ENCODE data around the gene TACR1. TPM values are rescaled to one million over a fixed set of nuclear protein-coding genes. Genes with fewer than 3 reads are reported as not detected.

TACR1 gene
- total RNA-seq, 1 experiment from 2014 or later, result not detected

DNA sequence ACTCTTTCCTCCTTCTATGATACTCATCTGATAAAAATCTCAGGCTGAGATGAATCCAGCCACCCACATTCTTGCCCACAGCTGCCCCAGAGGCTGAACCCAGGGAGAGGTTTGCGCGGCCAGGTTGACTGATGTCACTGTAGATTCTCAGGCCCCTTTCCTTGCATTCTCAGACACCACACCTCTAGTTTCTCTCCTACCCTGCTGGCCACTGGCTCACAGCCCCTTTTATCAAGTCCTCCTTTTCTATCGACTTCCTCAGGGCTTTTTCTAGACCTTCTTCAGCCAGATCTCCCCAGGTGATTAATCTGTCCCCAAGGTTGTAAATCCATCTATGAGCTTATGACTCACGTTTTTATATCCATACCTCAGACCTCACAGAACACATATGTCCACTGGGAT is 99.8 kb downstream of the TACR1 start:
- CTCF ChIA-PET, result interaction anchor here (0.8 to 1.4 kb wide), 2 partner anchors 9 to 528 kb away, joined by 3 to 4 read pairs; no protein-coding TSS in a partner anchor

More for the DNA sequence above, 99.8 kb downstream of the TACR1 start:
- Histone ChIP-seq H3K9ac (ENCODE audit: low read length) (no peak overlapping the region), H3K27ac (ENCODE audit: low read depth, low read length) (no peak overlapping the region), H3K36me3 (ENCODE audit: control insufficient read depth in 1 of 2, insufficient read depth in 2 of 2, low read length in 2 of 2) (no peaks in the 10 kb centered on the region), H3K9me3 (ENCODE audit: control insufficient read depth in 1 of 2, insufficient read depth in 1 of 2, low read depth in 1 of 2, low read length in 2 of 2) (no peaks in the 10 kb centered on the region), H3K27me3 (ENCODE audit: insufficient read depth, low read length) (peaks cover 32% of the 10 kb centered on the region), H4K20me1 (ENCODE audit: insufficient read depth) (no peaks in the 10 kb centered on the region), H3K4me1 (ENCODE audit: control insufficient read depth in 1 of 2, insufficient read depth in 2 of 2, low read length in 2 of 2) (peaks cover 2 to 16% of the 10 kb centered on the region in 2 experiments; a peak in 2 of 4 replicates), H2AFZ (ENCODE audit: low read depth, low read length, poor library complexity, severe bottlenecking) (no peak overlapping the region), H3K9me2 (ENCODE audit: insufficient read depth) (no peaks in the 10 kb centered on the region), H3K79me2 (ENCODE audit: insufficient read depth, low read length) (no peaks in the 10 kb centered on the region), H3K4me3 (replicated peaks in 1 of 2; ENCODE audit: low read depth in 1 of 2, low read length in 2 of 2) (no peak overlapping the region), H3K4me2 (ENCODE audit: low read length) (peak overlapping the region; percentile 21; the same call in 1 of the 2 replicates)
- POLR2A ChIA-PET, result no interaction called here
- BruUV-seq (replicated peaks), result no TSS peak
- RAD21 ChIA-PET (ENCODE audit: low non-redundant PET in 1 of 2, low total read pairs in 2 of 2, uncharacterized antibody in 2 of 2, unreplicated experiment in 2 of 2), result no interaction called here
- TF ChIP-seq POLR2A (IDR thresholded peaks at IDR 0.05; ENCODE audit: borderline replicate concordance, extremely low read depth, insufficient read depth, insufficient read length) (no peak), TCF7L2 (IDR thresholded peaks at IDR 0.05; ENCODE audit: borderline replicate concordance, extremely low read depth, insufficient read depth, insufficient read length) (no peak), POLR2AphosphoS5 (IDR thresholded peaks at IDR 0.05; ENCODE audit: low read depth, low read length) (no peak), ZFX (IDR thresholded peaks at IDR 0.05) (no peak), MAX (IDR thresholded peaks at IDR 0.05) (no peak), RAD21 (IDR thresholded peaks at IDR 0.05; ENCODE audit: low read depth) (no peak), ZNF274 (IDR thresholded peaks at IDR 0.05; ENCODE audit: low read depth, low read length) (no peak), SIN3A (IDR thresholded peaks at IDR 0.05; ENCODE audit: low read depth) (no peak), SRF (IDR thresholded peaks at IDR 0.05; ENCODE audit: low read depth) (no peak), ELF1 (IDR thresholded peaks at IDR 0.05; ENCODE audit: borderline replicate concordance, low read depth) (no peak), EZH2phosphoT487 (IDR thresholded peaks at IDR 0.05; ENCODE audit: borderline replicate concordance) (no peak), CTCF (IDR thresholded peaks at IDR 0.05 in 2 of 3, conservative IDR thresholded peaks at IDR 0.05 in 1 of 3; ENCODE audit: borderline replicate concordance in 1 of 3, insufficient read depth in 1 of 3, low read depth in 2 of 3, low read length in 2 of 3) (no peak), CEBPB (IDR thresholded peaks at IDR 0.05; ENCODE audit: low read depth) (no peak), EZH2 (IDR thresholded peaks at IDR 0.05) (no peak), JUND (IDR thresholded peaks at IDR 0.05) (no peak)
- TF ChIP-seq, protein P1, sequence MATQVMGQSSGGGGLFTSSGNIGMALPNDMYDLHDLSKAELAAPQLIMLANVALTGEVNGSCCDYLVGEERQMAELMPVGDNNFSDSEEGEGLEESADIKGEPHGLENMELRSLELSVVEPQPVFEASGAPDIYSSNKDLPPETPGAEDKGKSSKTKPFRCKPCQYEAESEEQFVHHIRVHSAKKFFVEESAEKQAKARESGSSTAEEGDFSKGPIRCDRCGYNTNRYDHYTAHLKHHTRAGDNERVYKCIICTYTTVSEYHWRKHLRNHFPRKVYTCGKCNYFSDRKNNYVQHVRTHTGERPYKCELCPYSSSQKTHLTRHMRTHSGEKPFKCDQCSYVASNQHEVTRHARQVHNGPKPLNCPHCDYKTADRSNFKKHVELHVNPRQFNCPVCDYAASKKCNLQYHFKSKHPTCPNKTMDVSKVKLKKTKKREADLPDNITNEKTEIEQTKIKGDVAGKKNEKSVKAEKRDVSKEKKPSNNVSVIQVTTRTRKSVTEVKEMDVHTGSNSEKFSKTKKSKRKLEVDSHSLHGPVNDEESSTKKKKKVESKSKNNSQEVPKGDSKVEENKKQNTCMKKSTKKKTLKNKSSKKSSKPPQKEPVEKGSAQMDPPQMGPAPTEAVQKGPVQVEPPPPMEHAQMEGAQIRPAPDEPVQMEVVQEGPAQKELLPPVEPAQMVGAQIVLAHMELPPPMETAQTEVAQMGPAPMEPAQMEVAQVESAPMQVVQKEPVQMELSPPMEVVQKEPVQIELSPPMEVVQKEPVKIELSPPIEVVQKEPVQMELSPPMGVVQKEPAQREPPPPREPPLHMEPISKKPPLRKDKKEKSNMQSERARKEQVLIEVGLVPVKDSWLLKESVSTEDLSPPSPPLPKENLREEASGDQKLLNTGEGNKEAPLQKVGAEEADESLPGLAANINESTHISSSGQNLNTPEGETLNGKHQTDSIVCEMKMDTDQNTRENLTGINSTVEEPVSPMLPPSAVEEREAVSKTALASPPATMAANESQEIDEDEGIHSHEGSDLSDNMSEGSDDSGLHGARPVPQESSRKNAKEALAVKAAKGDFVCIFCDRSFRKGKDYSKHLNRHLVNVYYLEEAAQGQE (IDR thresholded peaks at IDR 0.05; ENCODE audit: low read depth), result no peak
- intact Hi-C loops (cut with micrococcal nuclease), result loop anchor here (5.0 kb wide), 1 partner anchor 143 kb away; no protein-coding TSS in a partner anchor
- ATAC-seq, result peak; percentile 42
- no peak for DNase-seq (ENCODE audit: low read depth, low spot score)

All from HCT116 (cell line).